C4-2B (cell line): ENCODE measurements around the gene BCKDK.
"Not testable (repeated sequence)": the region's sequence is repeated elsewhere in the genome, so short reads cannot be mapped to it uniquely, and the experiment has no call there.

ENCODE experiments used
- H3K27ac ChIP-seq: fragments of 450-650 bp; 2 replicates; pipeline ENCODE4 v1.5.1; 2017
- CTCF ChIP-seq: fragments of 450-650 bp; conservative IDR thresholded peaks from 2 replicates; pipeline ENCODE4 v1.5.1; 2017; ENCODE audit warnings: mild to moderate bottlenecking
- ZFX ChIP-seq: fragments of 450-650 bp; IDR thresholded peaks from 2 replicates; pipeline ENCODE4 v1.6.1; 2017

The BCKDK gene

GRCh38 chr16:31143694-31144148, 35.5 kb downstream of the BCKDK start:
- no peak overlapping the region for H3K27ac ChIP-seq
- TF ChIP-seq CTCF (no peak), ZFX (no peak)

GRCh38 chr16:31144418-31144817, 36.2 kb downstream of the BCKDK start:
- H3K27ac ChIP-seq = not testable (repeated sequence)

GRCh38 chr16:31145398-31145990, 37.3 kb downstream of the BCKDK start:
- H3K27ac ChIP-seq = no peak overlapping the region
- no peak for TF ChIP-seq ZFX
- no peak for TF ChIP-seq CTCF

GRCh38 chr16:31147574-31147973, 39.4 kb downstream of the BCKDK start:
- no peak overlapping the region for H3K27ac ChIP-seq
- TF ChIP-seq ZFX (no peak), CTCF (no peak)

- H3K27ac ChIP-seq = no peak overlapping the region
- TF ChIP-seq ZFX = no peak
- no peak for TF ChIP-seq CTCF
Measured at GRCh38 chr16:31148281-31148728, 40.1 kb downstream of the BCKDK start.

GRCh38 chr16:31148896-31149295, 40.7 kb downstream of the BCKDK start:
- no peak for TF ChIP-seq CTCF
- TF ChIP-seq ZFX = no peak
- H3K27ac ChIP-seq = no peak overlapping the region

- no peak for TF ChIP-seq CTCF
- no peak overlapping the region for H3K27ac ChIP-seq
Measured at GRCh38 chr16:31149332-31149731, 41.1 kb downstream of the BCKDK start.
